Neural progenitor cell (in vitro differentiated cells): ENCODE results near the gene CFAP43. TPM values are rescaled to one million over a fixed set of nuclear protein-coding genes. Genes with fewer than 3 reads are reported as not detected.

Experiments
- DNase-seq: peaks from one replicate; pipeline ENCODE4 v3.0.0-alpha.2; 2016; ENCODE audit warnings: low spot score
- H2AFZ ChIP-seq: fragments of 200-600 bp; sonication (generic); replicated peaks from 2 replicates; pipeline ENCODE4 v1.6.1; 2016; ENCODE audit warnings: antibody characterized with exemption
- H3F3A ChIP-seq: fragments of 200-600 bp; sonication (generic); 2 replicates; pipeline ENCODE4 v1.6.1; 2016; ENCODE audit warnings: antibody characterized with exemption, low read depth
- H3K27ac ChIP-seq: fragments of 200-600 bp; sonication (generic); 2 replicates; pipeline ENCODE4 v1.5.1; 2016; ENCODE audit warnings: mild to moderate bottlenecking
- H3K27me3 ChIP-seq: fragments of 200-600 bp; sonication (generic); 2 replicates; pipeline ENCODE4 v1.6.1; 2016; ENCODE audit warnings: mild to moderate bottlenecking, moderate library complexity
- H3K36me3 ChIP-seq: fragments of 200-600 bp; sonication (generic); 2 replicates; pipeline ENCODE4 v1.5.1; 2016
- H3K4me1 ChIP-seq: fragments of 200-600 bp; sonication (generic); 2 replicates; pipeline ENCODE4 v1.6.1; 2016; ENCODE audit warnings: mixed run types
- H3K4me2 ChIP-seq: fragments of 200-600 bp; sonication (generic); 2 replicates; pipeline ENCODE4 v1.6.1; 2016
- H3K4me3 ChIP-seq: fragments of 200-600 bp; sonication (generic); 2 replicates; pipeline ENCODE4 v1.5.1; 2016
- H3K79me2 ChIP-seq: fragments of 200-600 bp; sonication (generic); 2 replicates; pipeline ENCODE4 v1.6.1; 2016; ENCODE audit warnings: low read depth
- H3K9ac ChIP-seq: fragments of 200-600 bp; sonication (generic); 2 replicates; pipeline ENCODE4 v1.6.1; 2016
- H3K9me3 ChIP-seq: fragments of 200-600 bp; sonication (generic); 2 replicates; pipeline ENCODE4 v1.5.1; 2016; ENCODE audit warnings: low read depth
- H4K20me1 ChIP-seq: fragments of 200-600 bp; sonication (generic); 2 replicates; pipeline ENCODE4 v1.6.1; 2016; ENCODE audit warnings: low read depth
- H3K27ac Mint-ChIP-seq: 3 replicates; pipeline ENCODE4 v1.8.0; 2021; ENCODE audit warnings: mixed read lengths
- H3K27me3 Mint-ChIP-seq: 2 replicates; pipeline ENCODE4 v1.8.0; 2022; ENCODE audit warnings: low read depth, mild to moderate bottlenecking, inconsistent platforms, moderate library complexity, mixed read lengths; ENCODE audit not compliant: insufficient read depth
- H3K36me3 Mint-ChIP-seq: 3 replicates; pipeline ENCODE4 v1.8.0; 2021; ENCODE audit warnings: mixed read lengths
- H3K4me1 Mint-ChIP-seq: 3 replicates; pipeline ENCODE4 v1.8.0; 2021; ENCODE audit warnings: mixed read lengths
- H3K4me3 Mint-ChIP-seq: 3 replicates; pipeline ENCODE4 v1.8.0; 2021; ENCODE audit warnings: mild to moderate bottlenecking, moderate library complexity, mixed read lengths
- H3K9me3 Mint-ChIP-seq: 3 replicates; pipeline ENCODE4 v1.8.0; 2020; ENCODE audit warnings: mixed read lengths
- CTCF ChIP-seq: fragments of 200-600 bp; sonication (generic); IDR thresholded peaks from 2 replicates; pipeline ENCODE4 v1.5.1; 2017; ENCODE audit warnings: antibody characterized with exemption, mild to moderate bottlenecking
- EZH2 ChIP-seq: fragments of 200-600 bp; sonication (generic); IDR thresholded peaks from 2 replicates; pipeline ENCODE4 v1.6.1; 2017; ENCODE audit warnings: antibody characterized with exemption, mild to moderate bottlenecking, moderate library complexity
- EZH2phosphoT487 ChIP-seq: fragments of 200-600 bp; sonication (generic); IDR thresholded peaks from 2 replicates; pipeline ENCODE4 v1.6.1; 2017; ENCODE audit warnings: antibody characterized with exemption
- total RNA-seq: library from RNA; depleted of rRNA; stranded (reverse); fragments of >200 nt; gene quantifications from 2 replicates; pipeline ENCODE4 v1.2.3, GENCODE V29; 2015; ENCODE audit warnings: low replicate concordance

Gene CFAP43
- total RNA-seq, 1 donor from 2014 or later = 2.7 TPM

- H3K27me3 ChIP-seq = no peaks in the 10 kb centered on the region
- no peaks in the 10 kb centered on the region for H3K36me3 ChIP-seq
- no peak overlapping the region for H3K4me2 ChIP-seq
- no peak overlapping the region for H3K9ac ChIP-seq
- H3K79me2 ChIP-seq = no peaks in the 10 kb centered on the region
- no peaks in the 10 kb centered on the region for H3K9me3 ChIP-seq
- no peaks in the 10 kb centered on the region for H3K4me1 Mint-ChIP-seq
- H4K20me1 ChIP-seq = no peaks in the 10 kb centered on the region
- H2AFZ ChIP-seq = no peak overlapping the region
- TF ChIP-seq CTCF = no peak
- no peak for TF ChIP-seq EZH2phosphoT487
- TF ChIP-seq EZH2 = no peak
- peaks cover 10% of the 10 kb centered on the region for H3K4me1 ChIP-seq
- no peak overlapping the region for H3K4me3 ChIP-seq
- DNase-seq = no peak
- no peaks in the 10 kb centered on the region for H3K27me3 Mint-ChIP-seq
- H3F3A ChIP-seq = no peaks in the 10 kb centered on the region
- H3K27ac ChIP-seq = no peak overlapping the region
- H3K36me3 Mint-ChIP-seq = no peaks in the 10 kb centered on the region
- no peak overlapping the region for H3K27ac Mint-ChIP-seq
- no peak overlapping the region for H3K4me3 Mint-ChIP-seq
- peaks cover 11% of the 10 kb centered on the region for H3K9me3 Mint-ChIP-seq
These were observed 132.9 kb downstream of the CFAP43 start for GRCh38 chr10:104099269-104099668.

- Mint-ChIP-seq H3K9me3 (peaks cover 12% of the 10 kb centered on the region), H3K4me3 (no peak overlapping the region), H3K4me1 (no peaks in the 10 kb centered on the region), H3K27ac (no peak overlapping the region), H3K36me3 (no peaks in the 10 kb centered on the region), H3K27me3 (no peaks in the 10 kb centered on the region)
- H3K79me2 ChIP-seq = no peaks in the 10 kb centered on the region
- H3K27me3 ChIP-seq = no peaks in the 10 kb centered on the region
- no peaks in the 10 kb centered on the region for H3K36me3 ChIP-seq
- H3F3A ChIP-seq = no peaks in the 10 kb centered on the region
- no peak overlapping the region for H2AFZ ChIP-seq
- no peaks in the 10 kb centered on the region for H3K9me3 ChIP-seq
- no peak for DNase-seq
- no peak overlapping the region for H3K4me2 ChIP-seq
- H3K27ac ChIP-seq = no peak overlapping the region
- no peak overlapping the region for H3K4me3 ChIP-seq
- no peaks in the 10 kb centered on the region for H4K20me1 ChIP-seq
- H3K9ac ChIP-seq = no peak overlapping the region
- TF ChIP-seq EZH2 (no peak), CTCF (no peak), EZH2phosphoT487 (no peak)
- H3K4me1 ChIP-seq = peaks cover 10% of the 10 kb centered on the region
These were observed 133.7 kb downstream of the CFAP43 start for GRCh38 chr10:104098358-104098925.

- TF ChIP-seq CTCF (no peak), EZH2 (no peak), EZH2phosphoT487 (no peak)
- H3K4me3 Mint-ChIP-seq = no peak overlapping the region
- no peaks in the 10 kb centered on the region for H4K20me1 ChIP-seq
These were observed 135.5 kb downstream of the CFAP43 start for GRCh38 chr10:104096692-104097091.

More at GRCh38 chr10:104096692-104097091, 135.5 kb downstream of the CFAP43 start:
- Histone ChIP-seq H3K36me3 (no peaks in the 10 kb centered on the region), H3K4me1 (peaks cover 10% of the 10 kb centered on the region), H2AFZ (no peak overlapping the region), H3K79me2 (no peaks in the 10 kb centered on the region), H3K27me3 (no peaks in the 10 kb centered on the region), H3K4me2 (no peak overlapping the region), H3K9me3 (no peaks in the 10 kb centered on the region), H3K27ac (no peak overlapping the region), H3K9ac (no peak overlapping the region), H3K4me3 (no peak overlapping the region), H3F3A (no peaks in the 10 kb centered on the region)
- no peak overlapping the region for H3K27ac Mint-ChIP-seq
- peaks cover 12% of the 10 kb centered on the region for H3K9me3 Mint-ChIP-seq
- DNase-seq = no peak
- no peaks in the 10 kb centered on the region for H3K36me3 Mint-ChIP-seq
- no peaks in the 10 kb centered on the region for H3K4me1 Mint-ChIP-seq
- no peaks in the 10 kb centered on the region for H3K27me3 Mint-ChIP-seq
